IPS-20b (cell line): Measurements from ENCODE around the gene PHACTR3.

Experiments used
- H3K27ac ChIP-seq: one replicate; pipeline ENCODE4 v1.5.1; 2013; ENCODE audit warnings: low read length
- H3K27me3 ChIP-seq: 2 replicates; pipeline ENCODE4 v1.6.1; 2013; ENCODE audit warnings: mild to moderate bottlenecking, low read length, inconsistent platforms; ENCODE audit not compliant: insufficient read depth
- H3K36me3 ChIP-seq: 2 replicates; pipeline ENCODE4 v1.6.1; 2013; ENCODE audit warnings: low read depth, mild to moderate bottlenecking, inconsistent platforms, low read length, moderate library complexity; ENCODE audit not compliant: insufficient read depth
- H3K4me1 ChIP-seq: 2 replicates; pipeline ENCODE4 v1.6.1; 2013; ENCODE audit warnings: mild to moderate bottlenecking, control low read depth, inconsistent platforms, low read length, moderate library complexity; ENCODE audit not compliant: insufficient read depth
- H3K4me3 ChIP-seq: 2 replicates; pipeline ENCODE4 v1.5.1; 2013; ENCODE audit warnings: mild to moderate bottlenecking, low read length, inconsistent platforms
- H3K9ac ChIP-seq: 2 replicates; pipeline ENCODE4 v1.6.1; 2013; ENCODE audit warnings: low read depth, mild to moderate bottlenecking, inconsistent platforms, low read length, moderate library complexity
- H3K9me3 ChIP-seq: 2 replicates; pipeline ENCODE4 v1.6.1; 2013; ENCODE audit warnings: mild to moderate bottlenecking, low read depth, low read length, inconsistent platforms; ENCODE audit not compliant: insufficient read depth

The PHACTR3 gene

DNA sequence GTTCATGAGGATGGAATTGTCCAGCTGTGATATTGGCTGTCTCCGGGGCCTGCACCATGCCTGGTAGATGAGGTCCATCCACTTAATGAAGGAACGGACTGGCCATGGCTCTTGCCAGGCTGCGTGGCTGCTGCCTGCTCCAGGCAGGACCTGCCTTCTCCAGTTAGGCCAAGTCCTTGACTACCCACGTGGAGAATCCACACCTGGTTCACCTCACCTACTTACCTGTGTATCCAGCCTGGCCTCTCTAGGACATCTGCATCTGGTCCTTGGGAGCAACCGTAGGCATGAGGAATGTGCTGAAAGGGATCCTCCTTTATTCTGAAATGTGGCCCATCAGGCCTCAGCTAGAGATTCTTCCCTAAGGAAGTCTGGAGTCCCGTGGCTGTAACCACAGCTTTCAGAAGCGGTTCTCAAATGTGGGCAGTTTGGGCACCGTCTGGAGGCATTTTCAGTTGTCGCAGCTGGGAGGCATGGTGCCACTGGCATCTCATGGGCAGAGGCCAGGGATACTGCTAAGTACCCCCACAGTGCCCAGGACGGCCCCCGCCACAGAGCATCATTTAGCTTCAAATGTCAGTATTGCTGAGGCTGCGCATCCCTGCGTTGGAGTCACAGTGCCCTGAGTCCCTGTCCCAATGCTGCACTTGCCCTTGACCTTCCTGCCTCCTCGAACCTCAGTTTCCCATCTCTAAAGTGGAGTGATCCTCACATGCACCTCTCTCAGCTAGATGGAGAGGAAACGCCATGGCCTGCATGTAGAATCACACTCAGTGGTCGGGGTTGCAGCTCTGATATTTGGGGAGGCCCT lies 67.5 kb downstream of the PHACTR3 start:
- Histone ChIP-seq H3K4me3 (no peak overlapping the region), H3K27me3 (peaks cover 20% of the 10 kb centered on the region), H3K9me3 (no peaks in the 10 kb centered on the region), H3K9ac (no peak overlapping the region), H3K36me3 (no peaks in the 10 kb centered on the region), H3K27ac (no peak overlapping the region), H3K4me1 (no peaks in the 10 kb centered on the region)

DNA sequence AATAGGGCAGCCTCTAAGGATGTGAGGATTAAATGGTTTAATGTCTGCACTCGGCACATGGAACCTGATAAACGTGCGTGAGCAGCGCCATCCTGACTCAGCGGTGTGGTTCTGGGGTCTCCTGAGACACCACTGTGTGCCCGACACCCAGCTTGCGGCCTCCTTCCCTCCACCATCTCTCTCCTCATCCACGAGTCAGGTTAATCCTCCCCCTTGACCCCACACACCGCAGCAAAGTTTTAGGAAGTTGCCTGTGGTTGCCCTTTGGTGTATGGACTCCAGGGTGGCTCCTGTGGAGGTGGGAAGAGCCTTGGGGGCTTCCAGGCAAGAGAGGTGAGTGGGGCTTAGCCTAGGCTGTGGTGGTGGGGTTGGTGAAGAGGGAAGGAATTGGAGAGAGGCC lies 68.2 kb downstream of the PHACTR3 start:
- no peak overlapping the region for H3K27ac ChIP-seq
- H3K9me3 ChIP-seq = no peaks in the 10 kb centered on the region
- H3K9ac ChIP-seq = no peak overlapping the region

DNA sequence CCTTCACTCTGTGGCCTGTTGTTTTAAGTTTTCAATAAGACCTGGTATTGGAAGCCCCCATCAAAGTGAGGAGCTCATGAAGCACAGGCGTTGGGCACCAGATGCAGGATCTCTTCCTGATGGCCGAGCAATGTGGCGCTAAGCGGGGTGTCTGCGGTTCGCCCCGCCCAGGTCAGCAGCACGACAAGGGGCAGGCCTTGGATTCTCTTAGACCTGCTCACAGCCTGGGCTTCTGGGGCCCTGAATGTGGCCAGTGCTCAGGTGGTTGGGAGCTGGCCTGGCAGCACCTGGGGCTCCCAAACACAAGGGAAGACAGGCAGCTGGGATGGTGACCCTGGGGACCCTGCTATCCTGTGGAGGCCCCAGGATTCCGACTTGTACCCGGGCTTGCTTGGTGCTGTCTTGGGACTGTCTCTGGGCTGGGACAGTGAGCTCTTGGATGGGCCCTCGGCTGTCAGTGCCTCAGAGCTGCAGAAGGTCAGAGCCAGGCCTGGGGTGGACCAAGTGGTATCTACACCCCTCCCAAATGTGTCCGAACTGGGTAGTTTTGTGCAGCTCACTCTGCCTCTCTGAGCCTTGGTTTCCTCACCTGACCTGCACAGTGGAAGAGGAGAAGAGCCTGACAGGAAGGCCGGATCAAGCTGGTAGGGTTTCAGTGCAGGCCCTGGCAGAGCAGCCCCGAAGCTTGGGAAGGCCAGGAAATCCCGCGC lies 69.1 kb downstream of the PHACTR3 start:
- Histone ChIP-seq H3K36me3 (no peaks in the 10 kb centered on the region), H3K27ac (no peak overlapping the region), H3K4me3 (no peak overlapping the region), H3K27me3 (peaks cover 23% of the 10 kb centered on the region), H3K9ac (no peak overlapping the region), H3K9me3 (no peaks in the 10 kb centered on the region), H3K4me1 (no peaks in the 10 kb centered on the region)

More for the DNA sequence above, 68.2 kb downstream of the PHACTR3 start:
- Histone ChIP-seq H3K4me1 (no peaks in the 10 kb centered on the region), H3K36me3 (no peaks in the 10 kb centered on the region), H3K4me3 (no peak overlapping the region), H3K27me3 (peaks cover 24% of the 10 kb centered on the region)

DNA sequence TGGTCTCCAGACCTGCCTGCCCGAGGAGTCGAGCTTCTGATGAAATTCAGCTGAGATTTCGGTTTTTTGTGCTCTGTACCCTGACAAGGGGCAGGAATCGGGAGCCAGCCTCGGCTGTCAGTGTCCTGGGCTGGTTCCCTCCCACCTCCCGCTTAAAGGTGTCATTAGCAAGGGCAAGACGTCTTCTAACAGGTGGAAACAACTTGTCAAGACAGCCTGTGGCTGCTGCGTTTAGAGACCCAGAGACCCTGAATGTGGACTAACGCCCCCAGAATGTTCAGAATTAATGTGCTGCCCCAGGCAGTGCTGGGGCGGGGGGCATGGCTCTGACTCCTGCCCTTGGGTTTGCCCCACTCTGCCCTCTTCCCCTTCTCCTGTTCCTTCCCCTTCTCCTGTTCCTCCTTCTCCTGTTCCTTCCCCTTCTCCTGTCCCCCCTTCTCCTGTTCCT lies 69.7 kb downstream of the PHACTR3 start:
- H3K27me3 ChIP-seq = peaks cover 21% of the 10 kb centered on the region
- H3K36me3 ChIP-seq = no peaks in the 10 kb centered on the region
- H3K9me3 ChIP-seq = no peaks in the 10 kb centered on the region
- no peak overlapping the region for H3K4me3 ChIP-seq
- H3K27ac ChIP-seq = no peak overlapping the region
- no peaks in the 10 kb centered on the region for H3K4me1 ChIP-seq
- H3K9ac ChIP-seq = no peak overlapping the region

DNA sequence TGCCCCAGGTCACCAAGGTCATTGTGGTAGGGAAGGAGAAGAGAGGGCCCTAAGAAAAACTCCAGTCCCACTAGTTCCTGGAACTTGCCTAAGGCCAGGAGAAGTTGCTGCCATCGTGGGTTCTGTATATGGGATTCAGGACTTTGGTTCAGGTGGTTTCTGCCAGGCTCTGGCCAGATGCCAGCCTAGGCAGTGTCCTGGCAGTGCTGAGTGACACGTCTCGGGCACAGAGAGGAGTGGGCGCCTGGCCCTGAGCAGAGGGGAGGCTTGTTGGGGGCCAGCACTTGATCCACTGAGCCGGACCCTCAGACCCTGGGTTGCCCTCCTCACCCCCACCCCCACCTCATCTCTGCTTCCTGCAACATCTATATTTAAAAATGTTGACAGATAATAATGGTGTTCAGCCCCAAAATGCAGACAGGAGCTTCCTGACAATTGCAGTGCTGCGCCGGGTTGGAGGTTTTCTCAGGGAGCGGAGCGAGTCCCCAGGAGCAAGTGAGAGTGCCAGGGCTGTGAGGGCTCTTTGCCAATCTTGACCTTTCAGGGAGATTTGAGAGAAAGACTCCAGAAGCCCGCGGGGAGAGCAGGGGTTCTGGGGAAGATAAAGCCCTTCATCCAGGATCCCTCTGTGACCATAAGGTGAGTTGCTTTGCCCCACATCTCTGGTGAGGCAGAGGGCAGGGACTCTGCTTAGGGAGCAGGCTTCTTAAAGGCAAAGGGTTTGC lies 71.9 kb downstream of the PHACTR3 start:
- Histone ChIP-seq H3K9ac (no peak overlapping the region), H3K9me3 (no peaks in the 10 kb centered on the region), H3K36me3 (no peaks in the 10 kb centered on the region), H3K4me1 (no peaks in the 10 kb centered on the region), H3K27me3 (peaks cover 11% of the 10 kb centered on the region), H3K27ac (no peak overlapping the region), H3K4me3 (no peak overlapping the region)

DNA sequence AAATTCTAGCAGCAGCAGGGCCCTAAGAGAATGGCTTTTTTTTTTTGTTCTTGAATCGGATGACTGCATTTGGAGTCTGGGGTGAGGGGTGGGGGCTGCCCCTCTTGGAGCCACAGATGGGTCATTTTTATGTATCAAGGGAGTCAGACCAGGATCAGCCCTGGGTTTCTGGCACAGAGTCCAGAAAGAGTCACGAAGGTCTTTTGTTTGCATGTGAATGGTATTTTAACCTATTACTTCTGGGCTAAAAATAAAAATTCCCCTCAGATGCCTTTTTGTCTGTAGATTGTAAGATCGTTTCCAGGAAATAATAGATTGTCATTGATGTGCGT lies 72.5 kb downstream of the PHACTR3 start:
- Histone ChIP-seq H3K9me3 (no peaks in the 10 kb centered on the region), H3K4me1 (no peaks in the 10 kb centered on the region), H3K27ac (no peak overlapping the region), H3K9ac (no peak overlapping the region), H3K4me3 (no peak overlapping the region), H3K36me3 (no peaks in the 10 kb centered on the region), H3K27me3 (peaks cover 11% of the 10 kb centered on the region)

DNA sequence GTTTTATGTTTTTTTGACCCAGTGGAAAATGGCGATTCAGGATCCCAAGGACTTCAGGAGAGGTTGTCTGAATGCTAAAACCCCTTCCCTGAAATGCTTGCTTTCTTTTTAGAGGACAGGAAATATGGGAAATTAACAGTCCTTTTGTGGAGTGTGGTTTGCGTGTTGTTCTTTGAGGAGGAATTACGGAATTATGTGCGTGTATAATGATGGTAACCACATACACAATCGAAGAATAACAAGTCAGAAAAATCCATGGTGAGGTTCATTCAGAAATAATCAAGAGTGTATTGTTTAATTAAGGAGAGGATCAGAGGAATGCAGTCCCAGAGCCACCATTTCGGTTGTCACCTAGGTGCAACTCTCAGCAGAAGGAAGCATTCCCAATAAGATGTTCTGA lies 73.2 kb downstream of the PHACTR3 start:
- Histone ChIP-seq H3K9ac (no peak overlapping the region), H3K27ac (no peak overlapping the region), H3K9me3 (no peaks in the 10 kb centered on the region), H3K4me1 (no peaks in the 10 kb centered on the region), H3K27me3 (peaks cover 11% of the 10 kb centered on the region), H3K36me3 (no peaks in the 10 kb centered on the region), H3K4me3 (no peak overlapping the region)

DNA sequence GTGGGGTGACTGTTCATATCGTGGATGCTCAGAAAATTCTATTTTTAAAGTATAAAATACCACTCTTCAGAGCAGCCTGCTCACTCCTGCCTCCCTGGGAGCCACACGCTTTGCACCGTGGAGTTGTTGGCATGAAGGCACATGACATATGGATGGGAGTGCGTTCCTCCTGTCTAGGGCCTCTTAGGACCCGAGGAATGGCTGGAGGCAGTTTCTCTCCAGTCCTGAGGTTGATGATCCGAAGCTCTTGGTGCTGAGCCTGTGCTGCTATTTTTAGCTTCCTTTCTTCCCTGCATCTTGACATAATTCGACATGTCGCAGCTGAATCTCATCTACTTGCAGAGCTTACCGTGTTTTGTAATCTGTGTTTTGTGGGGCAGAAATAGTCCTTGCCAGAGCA lies 73.9 kb downstream of the PHACTR3 start:
- H3K27ac ChIP-seq = no peak overlapping the region
- H3K27me3 ChIP-seq = peaks cover 11% of the 10 kb centered on the region
- H3K36me3 ChIP-seq = no peaks in the 10 kb centered on the region
- H3K4me1 ChIP-seq = no peaks in the 10 kb centered on the region
- no peaks in the 10 kb centered on the region for H3K9me3 ChIP-seq
- no peak overlapping the region for H3K4me3 ChIP-seq
- no peak overlapping the region for H3K9ac ChIP-seq

DNA sequence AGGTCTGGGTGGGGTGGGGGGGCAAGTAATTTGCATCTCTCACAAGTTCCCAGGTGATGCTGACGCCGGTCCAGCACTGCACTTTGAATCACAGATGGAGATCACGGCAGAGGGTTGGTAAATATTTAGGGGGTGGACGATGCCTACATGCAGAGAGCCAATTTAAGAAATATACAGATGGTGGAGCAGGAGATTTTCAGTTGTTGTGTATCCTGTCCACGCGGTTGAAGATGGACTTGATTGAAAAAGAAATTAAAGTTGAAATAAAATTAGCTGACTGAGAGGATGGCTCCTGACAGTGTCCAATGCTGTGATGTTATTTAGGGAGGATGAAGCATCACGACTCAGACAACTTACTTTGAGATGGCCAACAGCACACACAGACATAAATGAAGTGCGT lies 74.6 kb downstream of the PHACTR3 start:
- Histone ChIP-seq H3K36me3 (no peaks in the 10 kb centered on the region), H3K27me3 (peaks cover 11% of the 10 kb centered on the region), H3K9ac (no peak overlapping the region), H3K4me1 (no peaks in the 10 kb centered on the region), H3K9me3 (no peaks in the 10 kb centered on the region), H3K4me3 (no peak overlapping the region), H3K27ac (no peak overlapping the region)

DNA sequence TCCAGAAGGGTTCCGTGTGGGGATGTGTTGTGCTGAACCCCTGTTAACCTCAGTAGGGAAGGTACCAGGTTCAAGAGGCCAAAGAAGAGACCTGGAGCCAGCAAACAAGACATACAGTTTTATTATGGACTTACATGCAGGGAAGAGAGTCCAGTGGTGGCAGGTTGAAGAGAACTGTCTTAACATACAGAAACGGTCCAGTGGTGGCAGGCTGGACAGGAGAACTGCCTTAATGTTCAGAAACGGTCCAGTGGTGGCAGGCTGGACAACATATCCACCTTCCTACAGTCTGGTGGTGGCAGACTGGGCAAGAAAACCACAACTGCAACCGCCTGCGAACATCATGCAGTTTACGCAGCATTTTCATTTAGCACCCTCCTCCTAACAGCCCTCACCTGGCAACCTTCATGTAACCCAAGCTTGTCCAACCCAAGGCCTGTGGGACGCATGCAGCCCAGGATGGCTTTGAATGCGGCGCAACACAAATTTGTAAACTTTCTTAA lies 75.9 kb downstream of the PHACTR3 start:
- no peak overlapping the region for H3K9ac ChIP-seq
- H3K4me1 ChIP-seq = no peaks in the 10 kb centered on the region
- no peaks in the 10 kb centered on the region for H3K9me3 ChIP-seq
- H3K27me3 ChIP-seq = peaks cover 11% of the 10 kb centered on the region
- H3K4me3 ChIP-seq = no peak overlapping the region
- H3K36me3 ChIP-seq = no peaks in the 10 kb centered on the region
- H3K27ac ChIP-seq = no peak overlapping the region

DNA sequence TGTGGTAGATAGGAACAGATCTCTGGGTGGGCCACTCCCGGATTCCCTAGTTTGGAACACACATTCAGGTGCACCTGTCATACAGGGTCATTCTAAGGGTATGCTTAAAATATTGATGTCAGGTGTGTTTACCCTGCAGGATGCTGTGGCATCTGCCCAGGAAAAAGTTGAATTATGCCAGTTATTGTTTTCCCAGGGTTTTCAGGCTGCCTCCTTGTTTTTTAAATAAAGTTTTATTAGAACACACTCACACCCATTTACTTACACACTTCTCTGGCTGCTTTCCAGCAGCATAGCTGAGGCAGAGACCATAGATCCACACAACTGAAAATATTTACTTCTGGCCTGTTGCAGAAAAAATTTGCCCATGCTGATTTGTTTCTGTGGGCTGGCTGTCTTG lies 76.5 kb downstream of the PHACTR3 start:
- Histone ChIP-seq H3K9ac (no peak overlapping the region), H3K9me3 (no peaks in the 10 kb centered on the region), H3K36me3 (no peaks in the 10 kb centered on the region), H3K4me3 (no peak overlapping the region), H3K27me3 (peaks cover 11% of the 10 kb centered on the region), H3K4me1 (no peaks in the 10 kb centered on the region), H3K27ac (no peak overlapping the region)
